K562 (cell line): ENCODE results near the gene CRK. TPM values are rescaled to one million over a fixed set of nuclear protein-coding genes. Genes with fewer than 3 reads are reported as not detected.

Experiments used
- FOXJ2 ChIP-seq: fragments of 200-800 bp; sonication (Bioruptor generic); IDR thresholded peaks from 2 replicates; pipeline ENCODE4 v1.6.1; 2016; ENCODE audit warnings: missing genetic modification characterization, missing compliant biosample characterization
- MEF2A ChIP-seq: IDR thresholded peaks from 2 replicates; pipeline ENCODE4 v1.6.1; 2011; ENCODE audit warnings: low read depth, mild to moderate bottlenecking, low read length, moderate library complexity; ENCODE audit not compliant: control insufficient read depth
- MYBL2 ChIP-seq, 2 experiments: fragments of 450-650 bp in 1 of 2; sonication (generic) in 1 of 2; formaldehyde crosslinking in 1 of 2; IDR thresholded peaks; 2 replicates each; pipeline versions ENCODE4 v1.6.1 to v1.8.1; 2017 to 2022; ENCODE audit warnings: borderline replicate concordance in 1 of 2, inconsistent platforms in 1 of 2, low read depth in 1 of 2, mild to moderate bottlenecking in 1 of 2, missing genetic modification reagents in 1 of 2, moderate library complexity in 1 of 2
- NONO ChIP-seq, 2 experiments: fragments of 200-400 bp in 1 of 2; fragments of 450-650 bp in 1 of 2; formaldehyde crosslinking in 1 of 2; IDR thresholded peaks; 2 replicates each; pipeline ENCODE4 v1.6.1; 2017; ENCODE audit warnings: low read depth in 2 of 2, mild to moderate bottlenecking in 2 of 2, moderate library complexity in 2 of 2, low read length in 1 of 2
- NRF1 ChIP-seq, 2 experiments: fragments of 450-650 bp; IDR thresholded peaks in 1 of 2; conservative IDR thresholded peaks in 1 of 2; 2 replicates each; pipeline ENCODE4 v1.6.1; 2014; ENCODE audit warnings: mild to moderate bottlenecking in 2 of 2
- SP1 ChIP-seq: sonication (generic); formaldehyde crosslinking; IDR thresholded peaks from 2 replicates; pipeline ENCODE4 v1.8.1; 2022; ENCODE audit warnings: mild to moderate bottlenecking, missing genetic modification reagents
- TAF1 ChIP-seq: IDR thresholded peaks from 2 replicates; pipeline ENCODE4 v1.6.1; 2011; ENCODE audit warnings: mild to moderate bottlenecking, low read length, moderate library complexity; ENCODE audit not compliant: insufficient read depth, control insufficient read depth, severe bottlenecking; ENCODE audit errors: extremely low read depth
- XRCC5 ChIP-seq: fragments of 200-400 bp; formaldehyde crosslinking; IDR thresholded peaks from 2 replicates; pipeline ENCODE4 v1.6.1; 2017; ENCODE audit warnings: low read depth, mild to moderate bottlenecking, low read length
- ZFP36 ChIP-seq: fragments of 150-350 bp; IDR thresholded peaks from 2 replicates; pipeline ENCODE4 v1.6.1; 2018; ENCODE audit warnings: low read length, low read depth; ENCODE audit not compliant: partially characterized antibody
- polyA plus RNA-seq, 8 experiments: library from polyadenylated mRNA; depleted of rRNA in 4 of 8; stranded (reverse) in 5 of 8; unstranded in 3 of 8; fragments of >200 nt; fragmentation: Nextera tagmentation in 2 of 8; fragmentation: Illumina TruSeq in 1 of 8; extraction: Ambion mirVana in 2 of 8; extraction: Trizol in 1 of 8; gene quantifications; 2 replicates each; pipeline versions ENCODE4 v1.2.1 to v1.2.3, GENCODE V29; 2011 to 2014; ENCODE audit warnings: inconsistent platforms in 1 of 8, missing spikeins in 1 of 8
- total RNA-seq, 7 experiments: library from RNA; depleted of rRNA in 6 of 7; stranded (reverse); fragments of >200 nt in 6 of 7; fragmentation: Illumina TruSeq in 2 of 7; extraction: Trizol in 2 of 7; gene quantifications; 2 replicates each; pipeline versions ENCODE4 v1.2.1 to v1.2.3, GENCODE V29; 2011 to 2021; ENCODE audit warnings: low replicate concordance in 1 of 7
- TF ChIP-seq, protein P1 (sequence below), 2 experiments: fragments of 450-650 bp; IDR thresholded peaks; 2 replicates each; pipeline ENCODE4 v1.6.1; 2016
- TF ChIP-seq, protein P2 (sequence below): fragments of 450-650 bp; IDR thresholded peaks from 2 replicates; pipeline ENCODE4 v1.6.1; 2016; ENCODE audit warnings: borderline replicate concordance
- TF ChIP-seq, protein P3 (sequence below): sonication (generic); formaldehyde crosslinking; IDR thresholded peaks from 2 replicates; pipeline ENCODE4 v1.8.0; 2022; ENCODE audit warnings: mild to moderate bottlenecking, missing genetic modification reagents
- TF ChIP-seq, protein P4 (sequence below): fragments of 450-650 bp; IDR thresholded peaks from 2 replicates; pipeline ENCODE4 v1.6.1; 2016
- TF ChIP-seq, protein P5 (sequence below): sonication (generic); formaldehyde crosslinking; IDR thresholded peaks from 2 replicates; pipeline ENCODE4 v1.8.1; 2023; ENCODE audit warnings: mild to moderate bottlenecking, missing genetic modification reagents, moderate library complexity

CRK gene
- total and polyA plus RNA-seq, 9 of the 15 experiments (the other 6 are each of a cell fraction or from before 2014, with no cell fraction given) = 13.1 to 40.2 (median 26.1) TPM

DNA sequence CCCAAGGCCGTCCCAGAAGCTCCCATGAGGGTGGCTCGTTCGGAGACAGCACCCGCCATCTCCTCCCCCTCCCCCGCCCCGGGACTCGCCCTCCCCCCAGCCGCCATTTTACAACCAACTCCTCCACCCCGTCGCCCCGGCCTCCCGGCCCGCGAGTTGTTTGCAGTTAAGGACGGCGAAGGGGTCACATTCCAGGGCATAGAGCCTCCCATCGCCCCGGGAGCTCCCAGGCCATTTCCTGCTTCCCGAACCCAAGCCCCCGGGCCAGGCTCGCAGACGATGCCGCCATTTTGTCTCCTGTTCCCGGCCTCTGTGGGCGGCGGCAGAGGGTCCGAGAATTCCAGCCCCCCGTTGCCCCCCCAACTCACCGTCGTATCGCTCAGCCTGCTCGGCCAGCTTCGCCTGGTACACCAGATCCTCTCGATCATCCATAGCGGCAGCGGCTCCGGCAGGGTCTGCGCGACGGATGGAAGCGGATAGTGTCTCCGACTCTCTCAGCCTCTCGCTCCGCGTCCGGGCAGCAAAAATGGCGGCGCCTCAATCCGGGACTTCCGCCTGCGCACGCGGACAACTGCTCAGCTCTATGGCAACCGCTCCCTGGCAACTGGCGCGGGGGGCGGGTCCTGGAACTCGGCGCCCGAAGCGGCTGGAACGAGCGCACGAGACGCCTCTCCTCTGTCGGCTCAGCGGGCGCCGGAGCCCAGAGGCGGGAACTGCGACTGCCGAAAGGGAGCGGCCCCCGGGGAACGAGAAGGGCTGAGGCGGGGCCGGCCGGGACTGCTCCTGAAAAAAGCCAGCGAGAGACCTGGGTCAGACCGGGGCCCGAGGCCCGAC is 56.1 kb downstream of the CRK start, which contains the start of gene YWHAE (continued):
- TF ChIP-seq, protein P1, sequence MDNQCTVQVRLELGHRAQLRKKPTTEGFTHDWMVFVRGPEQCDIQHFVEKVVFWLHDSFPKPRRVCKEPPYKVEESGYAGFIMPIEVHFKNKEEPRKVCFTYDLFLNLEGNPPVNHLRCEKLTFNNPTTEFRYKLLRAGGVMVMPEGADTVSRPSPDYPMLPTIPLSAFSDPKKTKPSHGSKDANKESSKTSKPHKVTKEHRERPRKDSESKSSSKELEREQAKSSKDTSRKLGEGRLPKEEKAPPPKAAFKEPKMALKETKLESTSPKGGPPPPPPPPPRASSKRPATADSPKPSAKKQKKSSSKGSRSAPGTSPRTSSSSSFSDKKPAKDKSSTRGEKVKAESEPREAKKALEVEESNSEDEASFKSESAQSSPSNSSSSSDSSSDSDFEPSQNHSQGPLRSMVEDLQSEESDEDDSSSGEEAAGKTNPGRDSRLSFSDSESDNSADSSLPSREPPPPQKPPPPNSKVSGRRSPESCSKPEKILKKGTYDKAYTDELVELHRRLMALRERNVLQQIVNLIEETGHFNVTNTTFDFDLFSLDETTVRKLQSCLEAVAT (IDR thresholded peaks at IDR 0.05) = peak in 1 of 2 experiments; percentile 21; a peak in 1 of 4 replicates
- TF ChIP-seq XRCC5 (no peak), NONO (IDR thresholded peaks at IDR 0.05; ENCODE audit: low read depth in 2 of 2, low read length in 1 of 2) (0 out of 4 replicates have a peak, but pooled peaks of 1 of the 2 experiments have one; percentile 22), TAF1 (peak; percentile 86), NRF1 (conservative IDR thresholded peaks at IDR 0.05 in 1 of 2, IDR thresholded peaks at IDR 0.05 in 1 of 2) (peak; percentile 91 to 93), MYBL2 (IDR thresholded peaks at IDR 0.05; ENCODE audit: low read depth) (no peak), MYBL2 (CRISPR knock-in tag; IDR thresholded peaks at IDR 0.05; ENCODE audit: borderline replicate concordance) (no peak), FOXJ2 (tag) (peak; percentile 93), SP1 (CRISPR knock-in tag) (peak; percentile 88), ZFP36 (no peak), MEF2A (no peak)
- TF ChIP-seq, protein P2, sequence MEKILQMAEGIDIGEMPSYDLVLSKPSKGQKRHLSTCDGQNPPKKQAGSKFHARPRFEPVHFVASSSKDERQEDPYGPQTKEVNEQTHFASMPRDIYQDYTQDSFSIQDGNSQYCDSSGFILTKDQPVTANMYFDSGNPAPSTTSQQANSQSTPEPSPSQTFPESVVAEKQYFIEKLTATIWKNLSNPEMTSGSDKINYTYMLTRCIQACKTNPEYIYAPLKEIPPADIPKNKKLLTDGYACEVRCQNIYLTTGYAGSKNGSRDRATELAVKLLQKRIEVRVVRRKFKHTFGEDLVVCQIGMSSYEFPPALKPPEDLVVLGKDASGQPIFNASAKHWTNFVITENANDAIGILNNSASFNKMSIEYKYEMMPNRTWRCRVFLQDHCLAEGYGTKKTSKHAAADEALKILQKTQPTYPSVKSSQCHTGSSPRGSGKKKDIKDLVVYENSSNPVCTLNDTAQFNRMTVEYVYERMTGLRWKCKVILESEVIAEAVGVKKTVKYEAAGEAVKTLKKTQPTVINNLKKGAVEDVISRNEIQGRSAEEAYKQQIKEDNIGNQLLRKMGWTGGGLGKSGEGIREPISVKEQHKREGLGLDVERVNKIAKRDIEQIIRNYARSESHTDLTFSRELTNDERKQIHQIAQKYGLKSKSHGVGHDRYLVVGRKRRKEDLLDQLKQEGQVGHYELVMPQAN = peak; percentile 23; the same call in 1 of the 2 replicates
- TF ChIP-seq, protein P3, sequence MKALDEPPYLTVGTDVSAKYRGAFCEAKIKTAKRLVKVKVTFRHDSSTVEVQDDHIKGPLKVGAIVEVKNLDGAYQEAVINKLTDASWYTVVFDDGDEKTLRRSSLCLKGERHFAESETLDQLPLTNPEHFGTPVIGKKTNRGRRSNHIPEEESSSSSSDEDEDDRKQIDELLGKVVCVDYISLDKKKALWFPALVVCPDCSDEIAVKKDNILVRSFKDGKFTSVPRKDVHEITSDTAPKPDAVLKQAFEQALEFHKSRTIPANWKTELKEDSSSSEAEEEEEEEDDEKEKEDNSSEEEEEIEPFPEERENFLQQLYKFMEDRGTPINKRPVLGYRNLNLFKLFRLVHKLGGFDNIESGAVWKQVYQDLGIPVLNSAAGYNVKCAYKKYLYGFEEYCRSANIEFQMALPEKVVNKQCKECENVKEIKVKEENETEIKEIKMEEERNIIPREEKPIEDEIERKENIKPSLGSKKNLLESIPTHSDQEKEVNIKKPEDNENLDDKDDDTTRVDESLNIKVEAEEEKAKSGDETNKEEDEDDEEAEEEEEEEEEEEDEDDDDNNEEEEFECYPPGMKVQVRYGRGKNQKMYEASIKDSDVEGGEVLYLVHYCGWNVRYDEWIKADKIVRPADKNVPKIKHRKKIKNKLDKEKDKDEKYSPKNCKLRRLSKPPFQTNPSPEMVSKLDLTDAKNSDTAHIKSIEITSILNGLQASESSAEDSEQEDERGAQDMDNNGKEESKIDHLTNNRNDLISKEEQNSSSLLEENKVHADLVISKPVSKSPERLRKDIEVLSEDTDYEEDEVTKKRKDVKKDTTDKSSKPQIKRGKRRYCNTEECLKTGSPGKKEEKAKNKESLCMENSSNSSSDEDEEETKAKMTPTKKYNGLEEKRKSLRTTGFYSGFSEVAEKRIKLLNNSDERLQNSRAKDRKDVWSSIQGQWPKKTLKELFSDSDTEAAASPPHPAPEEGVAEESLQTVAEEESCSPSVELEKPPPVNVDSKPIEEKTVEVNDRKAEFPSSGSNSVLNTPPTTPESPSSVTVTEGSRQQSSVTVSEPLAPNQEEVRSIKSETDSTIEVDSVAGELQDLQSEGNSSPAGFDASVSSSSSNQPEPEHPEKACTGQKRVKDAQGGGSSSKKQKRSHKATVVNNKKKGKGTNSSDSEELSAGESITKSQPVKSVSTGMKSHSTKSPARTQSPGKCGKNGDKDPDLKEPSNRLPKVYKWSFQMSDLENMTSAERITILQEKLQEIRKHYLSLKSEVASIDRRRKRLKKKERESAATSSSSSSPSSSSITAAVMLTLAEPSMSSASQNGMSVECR = peak; percentile 61; the same call in 1 of the 2 replicates
- TF ChIP-seq, protein P4, sequence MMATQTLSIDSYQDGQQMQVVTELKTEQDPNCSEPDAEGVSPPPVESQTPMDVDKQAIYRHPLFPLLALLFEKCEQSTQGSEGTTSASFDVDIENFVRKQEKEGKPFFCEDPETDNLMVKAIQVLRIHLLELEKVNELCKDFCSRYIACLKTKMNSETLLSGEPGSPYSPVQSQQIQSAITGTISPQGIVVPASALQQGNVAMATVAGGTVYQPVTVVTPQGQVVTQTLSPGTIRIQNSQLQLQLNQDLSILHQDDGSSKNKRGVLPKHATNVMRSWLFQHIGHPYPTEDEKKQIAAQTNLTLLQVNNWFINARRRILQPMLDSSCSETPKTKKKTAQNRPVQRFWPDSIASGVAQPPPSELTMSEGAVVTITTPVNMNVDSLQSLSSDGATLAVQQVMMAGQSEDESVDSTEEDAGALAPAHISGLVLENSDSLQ = peak; percentile 28
- TF ChIP-seq, protein P5, sequence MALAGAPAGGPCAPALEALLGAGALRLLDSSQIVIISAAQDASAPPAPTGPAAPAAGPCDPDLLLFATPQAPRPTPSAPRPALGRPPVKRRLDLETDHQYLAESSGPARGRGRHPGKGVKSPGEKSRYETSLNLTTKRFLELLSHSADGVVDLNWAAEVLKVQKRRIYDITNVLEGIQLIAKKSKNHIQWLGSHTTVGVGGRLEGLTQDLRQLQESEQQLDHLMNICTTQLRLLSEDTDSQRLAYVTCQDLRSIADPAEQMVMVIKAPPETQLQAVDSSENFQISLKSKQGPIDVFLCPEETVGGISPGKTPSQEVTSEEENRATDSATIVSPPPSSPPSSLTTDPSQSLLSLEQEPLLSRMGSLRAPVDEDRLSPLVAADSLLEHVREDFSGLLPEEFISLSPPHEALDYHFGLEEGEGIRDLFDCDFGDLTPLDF (CRISPR knock-in tag) = peak; percentile 89
